Measurements from ENCODE around the gene PRPF18. TPM values are rescaled to one million over a fixed set of nuclear protein-coding genes. Genes with fewer than 3 reads are reported as not detected.

Gene PRPF18
- total RNA-seq, 2 experiments from 2014 or later = 22.9 to 23.9 TPM

DNA sequence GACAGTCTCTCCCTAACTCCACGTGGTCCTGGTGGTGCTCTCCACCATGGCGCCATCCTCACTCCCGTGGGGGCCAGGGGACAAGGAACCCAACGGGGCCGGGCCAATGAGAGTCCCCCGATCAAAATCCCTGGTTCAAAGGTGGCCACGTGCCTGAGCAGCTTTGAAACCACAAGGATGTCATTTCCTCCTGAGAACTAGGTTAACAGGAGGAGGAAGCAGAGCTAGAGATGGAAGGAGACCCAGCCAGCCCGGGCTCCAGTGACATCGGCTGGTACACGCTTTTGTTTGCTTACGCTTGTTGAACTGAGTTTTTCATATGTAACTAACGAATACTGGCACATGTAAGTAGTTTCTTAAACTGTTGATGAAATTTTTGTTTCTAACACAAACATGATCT lies 61.7 kb downstream of the PRPF18 start:
- POLR2A ChIA-PET = interaction anchor here (0.8 to 1.6 kb wide), 2 partner anchors 9 to 1032 kb away, joined by 3 read pairs; no protein-coding TSS in a partner anchor
- Mint-ChIP-seq H3K4me1 (ENCODE audit: low read depth) (peaks cover 17% of the 10 kb centered on the region), H3K27ac (peak overlapping the region; percentile 17), H3K4me3 (no peak overlapping the region), H3K9me3 (ENCODE audit: insufficient read depth) (no peaks in the 10 kb centered on the region), H3K36me3 (ENCODE audit: low read depth) (peaks cover 25% of the 10 kb centered on the region), H3K27me3 (ENCODE audit: low read depth) (no peaks in the 10 kb centered on the region)
- DNase-seq (no peak), ATAC-seq (peak; percentile 36)
- CTCF ChIA-PET = no interaction called here

DNA sequence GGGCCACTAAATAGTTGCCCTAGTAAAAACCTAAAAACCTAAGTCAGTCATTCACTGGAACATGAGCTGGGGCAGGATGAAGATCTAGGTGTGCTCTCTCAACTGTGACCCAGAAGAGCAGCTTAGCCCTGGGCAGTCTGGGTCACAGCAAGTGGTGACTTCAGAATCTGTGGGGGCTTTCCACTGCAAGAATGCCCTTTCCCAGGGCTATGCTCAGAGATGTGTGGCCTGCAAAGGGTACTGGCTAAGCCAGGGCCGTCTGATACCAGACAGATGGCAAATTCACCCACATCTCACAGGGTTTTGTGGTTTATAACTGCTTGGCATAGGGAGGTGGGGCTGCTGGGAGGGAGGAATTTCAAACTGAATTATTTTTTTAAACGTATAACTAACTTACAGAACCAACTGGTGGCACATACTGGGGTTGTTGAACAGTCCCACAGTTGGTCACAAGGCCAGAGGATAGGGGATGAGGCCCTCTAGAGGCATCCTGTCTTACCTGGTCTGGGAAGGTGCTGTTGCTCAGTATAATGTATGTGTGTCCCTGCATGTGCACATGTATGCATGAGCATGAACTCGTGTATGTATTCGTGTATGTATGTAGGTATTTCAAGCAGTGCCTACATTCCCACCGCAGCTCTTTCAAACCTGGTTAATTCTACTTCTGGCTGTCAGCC lies 63.2 kb downstream of the PRPF18 start:
- DNase-seq = no peak
- ChIA-PET CTCF (interaction anchor here (1.2 kb wide), 1 partner anchor 10 kb away, joined by 7 read pairs; no protein-coding TSS in a partner anchor), POLR2A (no interaction called here)
- H3K36me3 Mint-ChIP-seq (ENCODE audit: low read depth) = peaks cover 25% of the 10 kb centered on the region
- H3K4me1 Mint-ChIP-seq (ENCODE audit: low read depth) = peaks cover 17% of the 10 kb centered on the region
- no peaks in the 10 kb centered on the region for H3K27me3 Mint-ChIP-seq (ENCODE audit: low read depth)
- no peak for ATAC-seq
- no peak overlapping the region for H3K27ac Mint-ChIP-seq
- H3K9me3 Mint-ChIP-seq (ENCODE audit: insufficient read depth) = no peaks in the 10 kb centered on the region
- H3K4me3 Mint-ChIP-seq = no peak overlapping the region

GRCh38 chr10:13650961-13651360 lies 64.2 kb downstream of the PRPF18 start:
- ATAC-seq = no peak
- H3K4me3 Mint-ChIP-seq = no peak overlapping the region
- no peak overlapping the region for H3K27ac Mint-ChIP-seq
- H3K27me3 Mint-ChIP-seq (ENCODE audit: low read depth) = no peaks in the 10 kb centered on the region
- H3K36me3 Mint-ChIP-seq (ENCODE audit: low read depth) = peaks cover 18% of the 10 kb centered on the region
- H3K4me1 Mint-ChIP-seq (ENCODE audit: low read depth) = peaks cover 17% of the 10 kb centered on the region
- DNase-seq = no peak
- ChIA-PET CTCF (interaction anchor here (1.6 kb wide), 1 partner anchor 9 kb away, joined by 5 read pairs; no protein-coding TSS in a partner anchor), POLR2A (no interaction called here)
- no peaks in the 10 kb centered on the region for H3K9me3 Mint-ChIP-seq (ENCODE audit: insufficient read depth)

GRCh38 chr10:13651969-13652720 lies 65.4 kb downstream of the PRPF18 start:
- H3K9me3 Mint-ChIP-seq (ENCODE audit: insufficient read depth) = no peaks in the 10 kb centered on the region
- H3K36me3 Mint-ChIP-seq (ENCODE audit: low read depth) = peaks cover 15% of the 10 kb centered on the region
- H3K27me3 Mint-ChIP-seq (ENCODE audit: low read depth) = no peaks in the 10 kb centered on the region
- ATAC-seq (no peak), DNase-seq (no peak)
- no peak overlapping the region for H3K4me3 Mint-ChIP-seq
- ChIA-PET CTCF (interaction anchor here (1.6 kb wide), 1 partner anchor 7 kb away, joined by 5 read pairs; no protein-coding TSS in a partner anchor), POLR2A (no interaction called here)
- peaks cover 17% of the 10 kb centered on the region for H3K4me1 Mint-ChIP-seq (ENCODE audit: low read depth)
- H3K27ac Mint-ChIP-seq = no peak overlapping the region

GRCh38 chr10:13652860-13653259 lies 66.1 kb downstream of the PRPF18 start:
- ChIA-PET POLR2A (no interaction called here), CTCF (no interaction called here)
- Mint-ChIP-seq H3K36me3 (ENCODE audit: low read depth) (peaks cover 13% of the 10 kb centered on the region), H3K4me1 (ENCODE audit: low read depth) (peaks cover 16% of the 10 kb centered on the region), H3K27me3 (ENCODE audit: low read depth) (no peaks in the 10 kb centered on the region), H3K27ac (no peak overlapping the region), H3K4me3 (no peak overlapping the region), H3K9me3 (ENCODE audit: insufficient read depth) (no peaks in the 10 kb centered on the region)
- no peak for ATAC-seq
- DNase-seq = no peak

GRCh38 chr10:13654118-13654830 lies 67.5 kb downstream of the PRPF18 start:
- ChIA-PET CTCF (no interaction called here), POLR2A (no interaction called here)
- peaks cover under 1% of the 10 kb centered on the region for H3K36me3 Mint-ChIP-seq (ENCODE audit: low read depth)
- no peak for ATAC-seq
- no peak overlapping the region for H3K27ac Mint-ChIP-seq
- no peak for DNase-seq
- H3K9me3 Mint-ChIP-seq (ENCODE audit: insufficient read depth) = no peaks in the 10 kb centered on the region
- H3K4me1 Mint-ChIP-seq (ENCODE audit: low read depth) = peaks cover 14% of the 10 kb centered on the region
- H3K27me3 Mint-ChIP-seq (ENCODE audit: low read depth) = no peaks in the 10 kb centered on the region
- no peak overlapping the region for H3K4me3 Mint-ChIP-seq

- Mint-ChIP-seq H3K4me1 (ENCODE audit: low read depth) (peaks cover 17% of the 10 kb centered on the region), H3K27ac (no peak overlapping the region), H3K4me3 (no peak overlapping the region), H3K9me3 (ENCODE audit: insufficient read depth) (no peaks in the 10 kb centered on the region), H3K27me3 (ENCODE audit: low read depth) (no peaks in the 10 kb centered on the region), H3K36me3 (ENCODE audit: low read depth) (no peaks in the 10 kb centered on the region)
- ATAC-seq (no peak), DNase-seq (no peak)
- CTCF ChIA-PET = no interaction called here
- POLR2A ChIA-PET = no interaction called here
Observed at GRCh38 chr10:13654846-13655245, 68.1 kb downstream of the PRPF18 start.

- POLR2A ChIA-PET = interaction anchor here (1.3 kb wide), 1 partner anchor 35 kb away, joined by 3 read pairs; no protein-coding TSS in a partner anchor
Observed at GRCh38 chr10:13656337-13657100, 69.8 kb downstream of the PRPF18 start.

GRCh38 chr10:13657101-13657680 lies 70.4 kb downstream of the PRPF18 start:
- ChIA-PET POLR2A (interaction anchor here (1.3 kb wide), 1 partner anchor 35 kb away, joined by 3 read pairs; no protein-coding TSS in a partner anchor), CTCF (no interaction called here)
- DNase-seq (no peak), ATAC-seq (no peak)
- Mint-ChIP-seq H3K27ac (no peak overlapping the region), H3K36me3 (ENCODE audit: low read depth) (no peaks in the 10 kb centered on the region), H3K4me3 (no peak overlapping the region), H3K9me3 (ENCODE audit: insufficient read depth) (no peaks in the 10 kb centered on the region), H3K4me1 (ENCODE audit: low read depth) (peaks cover 28% of the 10 kb centered on the region), H3K27me3 (ENCODE audit: low read depth) (no peaks in the 10 kb centered on the region)

More at GRCh38 chr10:13656337-13657100, 69.8 kb downstream of the PRPF18 start:
- peaks cover 28% of the 10 kb centered on the region for H3K4me1 Mint-ChIP-seq (ENCODE audit: low read depth)
- ATAC-seq (no peak), DNase-seq (no peak)
- H3K27me3 Mint-ChIP-seq (ENCODE audit: low read depth) = no peaks in the 10 kb centered on the region
- no peaks in the 10 kb centered on the region for H3K9me3 Mint-ChIP-seq (ENCODE audit: insufficient read depth)
- H3K36me3 Mint-ChIP-seq (ENCODE audit: low read depth) = no peaks in the 10 kb centered on the region
- CTCF ChIA-PET = no interaction called here
- no peak overlapping the region for H3K27ac Mint-ChIP-seq
- no peak overlapping the region for H3K4me3 Mint-ChIP-seq

DNA sequence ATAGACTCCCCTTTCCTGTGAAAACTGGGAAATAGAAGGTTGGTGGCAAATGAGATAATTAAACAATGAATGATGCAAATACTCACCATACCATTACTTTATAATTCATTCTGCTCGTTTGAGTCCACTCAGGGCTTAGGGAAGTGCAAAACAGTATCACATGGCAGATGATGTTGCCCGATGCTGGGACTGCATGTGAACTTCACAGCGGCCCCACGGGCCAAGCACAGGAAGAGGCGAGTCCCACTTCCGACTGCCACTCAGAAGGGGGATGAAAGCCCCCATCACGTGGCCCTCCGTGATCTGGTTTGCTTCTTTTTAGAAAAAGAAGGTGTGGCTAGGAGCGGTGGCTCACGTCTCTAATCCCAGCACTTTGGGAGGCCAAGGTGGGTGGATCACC lies 71.5 kb downstream of the PRPF18 start:
- H3K27me3 Mint-ChIP-seq (ENCODE audit: low read depth) = no peaks in the 10 kb centered on the region
- H3K36me3 Mint-ChIP-seq (ENCODE audit: low read depth) = no peaks in the 10 kb centered on the region
- H3K4me1 Mint-ChIP-seq (ENCODE audit: low read depth) = peaks cover 28% of the 10 kb centered on the region
- ATAC-seq (peak; percentile 45), DNase-seq (peak; percentile 45)
- ChIA-PET CTCF (no interaction called here), POLR2A (no interaction called here)
- H3K27ac Mint-ChIP-seq = peak overlapping the region; percentile 49
- H3K9me3 Mint-ChIP-seq (ENCODE audit: insufficient read depth) = no peaks in the 10 kb centered on the region
- H3K4me3 Mint-ChIP-seq = peak overlapping the region; percentile 3
